ENCODE results near the gene SMG9.

GRCh38 chr19:43727593-43727853, 27.2 kb downstream of the SMG9 start:
- no peak for TF ChIP-seq EP300 (IDR thresholded peaks at IDR 0.05; ENCODE audit: borderline replicate concordance)
- TF ChIP-seq CREB1 (IDR thresholded peaks at IDR 0.05; ENCODE audit: low read depth), result no peak
- no peak for TF ChIP-seq TEAD4 (IDR thresholded peaks at IDR 0.05)
- no peak for TF ChIP-seq TAF1 (IDR thresholded peaks at IDR 0.05; ENCODE audit: low read depth)
- TF ChIP-seq TCF12 (IDR thresholded peaks at IDR 0.05; ENCODE audit: low read depth), result no peak
- TF ChIP-seq NFIC (IDR thresholded peaks at IDR 0.05), result no peak
- TF ChIP-seq EGR1 (IDR thresholded peaks at IDR 0.05), result no peak
- TF ChIP-seq REST (IDR thresholded peaks at IDR 0.05; ENCODE audit: low read depth), result no peak
- TF ChIP-seq MAX (IDR thresholded peaks at IDR 0.05), result no peak
- TF ChIP-seq YY1 (IDR thresholded peaks at IDR 0.05; ENCODE audit: low read depth), result no peak
- no peak for TF ChIP-seq USF1 (IDR thresholded peaks at IDR 0.05)
- no peak for TF ChIP-seq RAD21 (IDR thresholded peaks at IDR 0.05; ENCODE audit: low read depth)
